A549 treated with Hydrocortisone at 1 μM for 4 hours (cell line): Measurements from ENCODE around the gene USP17L25. TPM values are rescaled to one million over a fixed set of nuclear protein-coding genes. Genes with fewer than 3 reads are reported as not detected.

ENCODE experiments used
- total RNA-seq: library from RNA; stranded (reverse); fragments of 200-300 nt; extraction: Qiagen RNA extraction; gene quantifications from 5 replicates; pipeline ENCODE4 v1.2.3, GENCODE V29; 2022

Gene USP17L25, protein sequence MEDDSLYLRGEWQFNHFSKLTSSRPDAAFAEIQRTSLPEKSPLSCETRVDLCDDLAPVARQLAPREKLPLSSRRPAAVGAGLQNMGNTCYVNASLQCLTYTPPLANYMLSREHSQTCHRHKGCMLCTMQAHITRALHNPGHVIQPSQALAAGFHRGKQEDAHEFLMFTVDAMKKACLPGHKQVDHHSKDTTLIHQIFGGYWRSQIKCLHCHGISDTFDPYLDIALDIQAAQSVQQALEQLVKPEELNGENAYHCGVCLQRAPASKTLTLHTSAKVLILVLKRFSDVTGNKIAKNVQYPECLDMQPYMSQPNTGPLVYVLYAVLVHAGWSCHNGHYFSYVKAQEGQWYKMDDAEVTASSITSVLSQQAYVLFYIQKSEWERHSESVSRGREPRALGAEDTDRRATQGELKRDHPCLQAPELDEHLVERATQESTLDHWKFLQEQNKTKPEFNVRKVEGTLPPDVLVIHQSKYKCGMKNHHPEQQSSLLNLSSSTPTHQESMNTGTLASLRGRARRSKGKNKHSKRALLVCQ
- total RNA-seq, result not detected in 5 replicates

DNA sequence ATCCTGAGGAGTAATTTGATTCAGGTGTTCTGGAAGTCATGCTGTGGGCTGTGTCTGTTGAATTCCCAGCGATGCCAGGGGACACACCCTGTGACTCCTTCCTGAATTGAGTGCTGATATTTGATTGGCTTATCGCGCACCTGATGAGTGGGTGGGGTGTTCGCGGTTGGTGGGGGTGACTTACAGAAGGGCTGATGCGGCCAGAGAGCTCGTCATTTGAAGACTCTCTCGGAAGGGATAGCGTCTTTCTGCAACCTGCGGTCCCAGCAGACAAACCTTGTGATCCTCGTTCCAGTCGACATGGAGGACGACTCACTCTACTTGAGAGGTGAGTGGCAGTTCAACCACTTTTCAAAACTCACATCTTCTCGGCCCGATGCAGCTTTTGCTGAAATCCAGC lies at the start of gene USP17L25:
Gene USP17L25 (plus strand): TSS at position 301 of the 400 bp plus-strand sequence. CDS start 0 bp downstream, at position 301.

DNA sequence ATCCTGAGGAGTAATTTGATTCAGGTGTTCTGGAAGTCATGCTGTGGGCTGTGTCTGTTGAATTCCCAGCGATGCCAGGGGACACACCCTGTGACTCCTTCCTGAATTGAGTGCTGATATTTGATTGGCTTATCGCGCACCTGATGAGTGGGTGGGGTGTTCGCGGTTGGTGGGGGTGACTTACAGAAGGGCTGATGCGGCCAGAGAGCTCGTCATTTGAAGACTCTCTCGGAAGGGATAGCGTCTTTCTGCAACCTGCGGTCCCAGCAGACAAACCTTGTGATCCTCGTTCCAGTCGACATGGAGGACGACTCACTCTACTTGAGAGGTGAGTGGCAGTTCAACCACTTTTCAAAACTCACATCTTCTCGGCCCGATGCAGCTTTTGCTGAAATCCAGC lies 4.8 kb upstream of the USP17L25 start, which contains the start of gene USP17L24:
Gene USP17L24 (plus strand): TSS at position 301 of the 400 bp plus-strand sequence. CDS start 0 bp downstream, at position 301.

DNA sequence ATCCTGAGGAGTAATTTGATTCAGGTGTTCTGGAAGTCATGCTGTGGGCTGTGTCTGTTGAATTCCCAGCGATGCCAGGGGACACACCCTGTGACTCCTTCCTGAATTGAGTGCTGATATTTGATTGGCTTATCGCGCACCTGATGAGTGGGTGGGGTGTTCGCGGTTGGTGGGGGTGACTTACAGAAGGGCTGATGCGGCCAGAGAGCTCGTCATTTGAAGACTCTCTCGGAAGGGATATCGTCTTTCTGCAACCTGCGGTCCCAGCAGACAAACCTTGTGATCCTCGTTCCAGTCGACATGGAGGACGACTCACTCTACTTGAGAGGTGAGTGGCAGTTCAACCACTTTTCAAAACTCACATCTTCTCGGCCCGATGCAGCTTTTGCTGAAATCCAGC lies 4.6 kb downstream of the USP17L25 start, which contains the start of gene USP17L26:
Gene USP17L26 (plus strand): TSS at position 301 of the 400 bp plus-strand sequence. CDS start 0 bp downstream, at position 301.

DNA sequence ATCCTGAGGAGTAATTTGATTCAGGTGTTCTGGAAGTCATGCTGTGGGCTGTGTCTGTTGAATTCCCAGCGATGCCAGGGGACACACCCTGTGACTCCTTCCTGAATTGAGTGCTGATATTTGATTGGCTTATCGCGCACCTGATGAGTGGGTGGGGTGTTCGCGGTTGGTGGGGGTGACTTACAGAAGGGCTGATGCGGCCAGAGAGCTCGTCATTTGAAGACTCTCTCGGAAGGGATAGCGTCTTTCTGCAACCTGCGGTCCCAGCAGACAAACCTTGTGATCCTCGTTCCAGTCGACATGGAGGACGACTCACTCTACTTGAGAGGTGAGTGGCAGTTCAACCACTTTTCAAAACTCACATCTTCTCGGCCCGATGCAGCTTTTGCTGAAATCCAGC lies 9.4 kb downstream of the USP17L25 start, which contains the start of gene USP17L5:
Gene USP17L5 (plus strand): TSS at position 301 of the 400 bp plus-strand sequence. CDS start 0 bp downstream, at position 301.

DNA sequence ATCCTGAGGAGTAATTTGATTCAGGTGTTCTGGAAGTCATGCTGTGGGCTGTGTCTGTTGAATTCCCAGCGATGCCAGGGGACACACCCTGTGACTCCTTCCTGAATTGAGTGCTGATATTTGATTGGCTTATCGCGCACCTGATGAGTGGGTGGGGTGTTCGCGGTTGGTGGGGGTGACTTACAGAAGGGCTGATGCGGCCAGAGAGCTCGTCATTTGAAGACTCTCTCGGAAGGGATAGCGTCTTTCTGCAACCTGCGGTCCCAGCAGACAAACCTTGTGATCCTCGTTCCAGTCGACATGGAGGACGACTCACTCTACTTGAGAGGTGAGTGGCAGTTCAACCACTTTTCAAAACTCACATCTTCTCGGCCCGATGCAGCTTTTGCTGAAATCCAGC lies 14.1 kb downstream of the USP17L25 start, which contains the start of gene USP17L27:
Gene USP17L27 (plus strand): TSS at position 301 of the 400 bp plus-strand sequence. CDS start 0 bp downstream, at position 301.

GRCh38 chr4:9348593-9348992 lies 18.9 kb downstream of the USP17L25 start, which contains the start of gene USP17L28:
USP17L28 (plus strand) TSS chr4:9348893; CDS start chr4:9348893, 0 bp downstream.

GRCh38 chr4:9353338-9353737 lies 23.6 kb downstream of the USP17L25 start, which contains the start of gene USP17L29:
USP17L29 (plus strand) TSS chr4:9353638; CDS start chr4:9353638, 0 bp downstream.

GRCh38 chr4:9362829-9363228 lies 33.1 kb downstream of the USP17L25 start, which contains the start of gene USP17L30:
USP17L30 (plus strand) TSS chr4:9363129; CDS start chr4:9363129, 0 bp downstream.

Other genes starting within 250 kb of the USP17L25 start
- gene FAM90A26, start 159.5 kb upstream of the USP17L25 start, total RNA-seq, result not detected in 5 replicates
- gene USP17L10, start 119.3 kb upstream of the USP17L25 start, total RNA-seq, result not detected in 5 replicates
- not detected in 5 replicates for gene USP17L11, start 114.5 kb upstream of the USP17L25 start, total RNA-seq
- gene USP17L12, start 109.8 kb upstream of the USP17L25 start, total RNA-seq, result not detected in 5 replicates
- gene USP17L13, start 105.0 kb upstream of the USP17L25 start, total RNA-seq, result not detected in 5 replicates
- gene USP17L15, start 95.5 kb upstream of the USP17L25 start, total RNA-seq, result not detected in 5 replicates
- not detected in 5 replicates for gene USP17L17, start 86.0 kb upstream of the USP17L25 start, total RNA-seq
- gene USP17L18, start 81.3 kb upstream of the USP17L25 start, total RNA-seq, result not detected in 5 replicates
- not detected in 5 replicates for gene USP17L19, start 76.5 kb upstream of the USP17L25 start, total RNA-seq
- not detected in 5 replicates for gene USP17L20, start 71.8 kb upstream of the USP17L25 start, total RNA-seq
- not detected in 5 replicates for gene USP17L21, start 67.0 kb upstream of the USP17L25 start, total RNA-seq
- not detected in 5 replicates for gene USP17L22, start 62.3 kb upstream of the USP17L25 start, total RNA-seq
- not detected in 5 replicates for gene USP17L24, start 4.7 kb upstream of the USP17L25 start, total RNA-seq
- not detected in 5 replicates for gene USP17L26, start 4.7 kb downstream of the USP17L25 start, total RNA-seq
- gene USP17L5, start 9.5 kb downstream of the USP17L25 start, total RNA-seq, result not detected in 5 replicates
- not detected in 5 replicates for gene USP17L27, start 14.2 kb downstream of the USP17L25 start, total RNA-seq
- gene USP17L28, start 19.0 kb downstream of the USP17L25 start, total RNA-seq, result not detected in 5 replicates
- gene USP17L29, start 23.7 kb downstream of the USP17L25 start, total RNA-seq, result not detected in 5 replicates
- not detected in 5 replicates for gene USP17L30, start 33.2 kb downstream of the USP17L25 start, total RNA-seq
- gene DEFB131A, start 114.5 kb downstream of the USP17L25 start, total RNA-seq, result not detected in 5 replicates